ENCODE data around the gene BBLN. TPM values are rescaled to one million over a fixed set of nuclear protein-coding genes. Genes with fewer than 3 reads are reported as not detected.
A peak's percentile ranks its signal among the peaks of the same experiment; 100 is the strongest.
"Not testable (repeated sequence)": the region's sequence is repeated elsewhere in the genome, so short reads cannot be mapped to it uniquely, and the experiment has no call there.

BBLN gene
- total RNA-seq, 1 donor from 2014 or later, result 56.1 TPM

GRCh38 chr9:128124873-128125579 lies 35.0 kb upstream of the BBLN start:
- no peak for ATAC-seq

- ATAC-seq, result no peak
Observed at GRCh38 chr9:128125580-128126354, 34.3 kb upstream of the BBLN start.

DNA sequence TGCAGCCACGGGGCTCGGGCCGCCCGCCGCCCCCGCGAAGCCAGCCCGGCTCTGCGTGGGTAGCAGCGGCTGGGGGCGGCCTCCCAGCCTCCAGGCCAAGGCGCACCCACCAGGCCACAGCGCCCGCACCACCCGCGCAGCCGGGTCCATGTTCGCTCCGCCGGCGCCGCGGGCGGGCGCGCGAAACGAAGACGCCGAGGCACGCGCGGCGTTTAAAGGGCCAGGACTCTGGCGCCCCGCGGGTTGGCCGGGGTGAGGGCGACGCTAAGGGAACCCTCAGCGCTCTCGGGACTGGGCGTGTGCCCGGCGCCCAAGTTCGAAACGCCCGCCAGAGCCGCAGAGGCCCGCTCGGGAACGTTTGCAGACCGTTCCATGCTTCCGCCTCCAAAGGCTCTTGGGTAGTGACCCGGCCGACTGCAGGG lies 32.5 kb upstream of the BBLN start, which contains the start of gene PTGES2:
Gene PTGES2, minus strand, starts transcription at position 162 of the 422 bp plus-strand sequence. Its CDS starts 12 bp downstream, at position 150.
- ATAC-seq, result peak; percentile 71

GRCh38 chr9:128127990-128128835 lies 31.9 kb upstream of the BBLN start:
- ATAC-seq, result peak; percentile 88

GRCh38 chr9:128128836-128129590 lies 31.1 kb upstream of the BBLN start:
- no peak for ATAC-seq

GRCh38 chr9:128129976-128130590 lies 30.0 kb upstream of the BBLN start:
- ATAC-seq, result not testable (repeated sequence)

- ATAC-seq, result not testable (repeated sequence)
Observed at GRCh38 chr9:128130651-128131050, 29.4 kb upstream of the BBLN start.

- not testable (repeated sequence) for ATAC-seq
Observed at GRCh38 chr9:128131346-128131745, 28.7 kb upstream of the BBLN start.

DNA sequence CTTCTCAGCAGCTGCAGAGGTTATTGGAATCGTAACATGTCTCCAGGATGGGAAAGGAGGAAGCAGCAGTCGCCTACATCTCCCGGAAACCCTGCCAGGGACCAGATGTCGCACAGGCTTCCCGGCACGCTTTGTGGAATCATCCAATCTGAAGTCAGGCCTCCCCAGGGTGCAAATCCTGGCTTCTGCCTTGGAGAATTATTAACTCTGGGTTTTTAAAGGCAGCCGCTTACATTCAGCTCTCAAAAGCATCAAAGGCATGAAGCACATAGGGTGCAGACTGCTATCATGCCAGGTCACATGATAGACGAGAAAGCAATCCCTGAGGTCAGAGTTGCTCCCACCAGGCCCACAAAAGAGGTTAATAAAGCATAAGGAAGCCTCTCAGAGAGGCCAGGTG lies 27.9 kb upstream of the BBLN start:
- not testable (repeated sequence) for ATAC-seq

GRCh38 chr9:128135561-128135960 lies 24.5 kb upstream of the BBLN start:
- peak; percentile 61 for ATAC-seq

DNA sequence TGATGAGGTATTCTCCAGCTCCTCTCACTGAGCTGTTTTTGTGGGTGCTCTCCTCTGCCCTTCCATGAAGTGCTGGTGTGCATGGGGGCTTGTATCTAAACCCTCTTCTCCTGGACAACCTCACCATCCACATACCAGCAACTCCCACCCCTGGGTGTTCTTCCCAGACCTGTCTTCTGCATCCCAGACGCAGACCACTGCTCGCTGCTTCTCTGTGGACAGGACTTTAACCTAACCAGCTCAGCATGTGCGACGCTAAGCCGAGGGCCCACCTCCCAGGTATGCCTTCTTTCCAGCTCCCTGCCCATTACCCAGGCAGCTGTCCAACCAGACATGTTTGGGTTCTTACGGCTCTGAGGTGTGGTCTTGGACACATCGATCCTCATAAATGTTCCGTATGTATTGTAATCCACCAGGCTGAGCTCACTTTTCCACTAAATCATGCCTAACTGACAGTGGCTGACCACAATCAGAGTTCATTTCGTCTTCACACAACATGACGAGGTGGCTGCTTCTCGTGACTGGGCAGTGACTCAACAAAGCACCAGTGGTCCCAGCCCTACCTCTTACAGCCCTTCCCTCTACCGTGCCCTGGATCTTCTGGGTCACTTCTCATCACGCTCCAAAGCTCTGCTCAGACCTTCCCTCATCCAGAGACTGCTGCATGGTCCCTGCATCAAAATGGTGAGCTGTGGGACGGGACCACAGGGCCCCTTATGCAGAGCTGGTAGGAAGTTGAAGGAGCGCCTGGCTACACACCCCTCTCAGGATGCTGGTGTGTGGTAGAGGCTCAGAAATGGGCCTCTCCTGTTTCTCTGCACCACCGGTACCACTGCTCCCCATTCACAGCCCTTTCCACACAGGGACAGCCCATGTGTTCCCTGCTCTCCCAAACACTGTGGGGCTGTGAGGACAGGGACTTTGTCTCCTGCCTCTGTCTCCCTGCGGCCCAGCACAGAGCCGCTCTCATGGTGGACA lies 23.0 kb upstream of the BBLN start:
- peak; percentile 40 for ATAC-seq

- no peak for ATAC-seq
Observed at GRCh38 chr9:128138001-128138400, 22.1 kb upstream of the BBLN start.

DNA sequence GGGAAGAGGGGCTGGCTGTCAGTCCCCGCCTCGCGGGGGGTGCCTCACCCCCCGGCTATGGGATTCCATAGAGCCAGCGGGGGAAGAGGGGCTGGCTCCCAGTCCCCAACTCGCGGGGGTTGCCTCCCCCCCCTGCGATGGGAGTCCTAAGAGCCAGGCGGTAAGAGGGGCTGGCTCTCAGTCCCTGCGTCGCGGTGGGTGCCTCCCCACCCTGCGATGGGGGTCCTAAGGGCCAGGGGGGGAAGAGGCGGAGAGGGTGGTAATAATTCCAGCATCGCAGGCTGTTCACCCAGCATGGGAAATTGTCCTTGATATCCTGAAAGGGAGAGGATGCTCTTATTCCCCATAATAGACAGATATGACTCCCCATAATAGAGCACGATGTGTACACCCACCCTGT lies 20.4 kb upstream of the BBLN start:
- no peak for ATAC-seq

- ATAC-seq, result no peak
Observed at GRCh38 chr9:128141604-128142003, 18.5 kb upstream of the BBLN start.

GRCh38 chr9:128142061-128142460 lies 18.0 kb upstream of the BBLN start:
- ATAC-seq, result peak; percentile 20

- no peak for ATAC-seq
Observed at GRCh38 chr9:128142596-128142995, 17.5 kb upstream of the BBLN start.

GRCh38 chr9:128143525-128144238 lies 16.4 kb upstream of the BBLN start:
- no peak for ATAC-seq

DNA sequence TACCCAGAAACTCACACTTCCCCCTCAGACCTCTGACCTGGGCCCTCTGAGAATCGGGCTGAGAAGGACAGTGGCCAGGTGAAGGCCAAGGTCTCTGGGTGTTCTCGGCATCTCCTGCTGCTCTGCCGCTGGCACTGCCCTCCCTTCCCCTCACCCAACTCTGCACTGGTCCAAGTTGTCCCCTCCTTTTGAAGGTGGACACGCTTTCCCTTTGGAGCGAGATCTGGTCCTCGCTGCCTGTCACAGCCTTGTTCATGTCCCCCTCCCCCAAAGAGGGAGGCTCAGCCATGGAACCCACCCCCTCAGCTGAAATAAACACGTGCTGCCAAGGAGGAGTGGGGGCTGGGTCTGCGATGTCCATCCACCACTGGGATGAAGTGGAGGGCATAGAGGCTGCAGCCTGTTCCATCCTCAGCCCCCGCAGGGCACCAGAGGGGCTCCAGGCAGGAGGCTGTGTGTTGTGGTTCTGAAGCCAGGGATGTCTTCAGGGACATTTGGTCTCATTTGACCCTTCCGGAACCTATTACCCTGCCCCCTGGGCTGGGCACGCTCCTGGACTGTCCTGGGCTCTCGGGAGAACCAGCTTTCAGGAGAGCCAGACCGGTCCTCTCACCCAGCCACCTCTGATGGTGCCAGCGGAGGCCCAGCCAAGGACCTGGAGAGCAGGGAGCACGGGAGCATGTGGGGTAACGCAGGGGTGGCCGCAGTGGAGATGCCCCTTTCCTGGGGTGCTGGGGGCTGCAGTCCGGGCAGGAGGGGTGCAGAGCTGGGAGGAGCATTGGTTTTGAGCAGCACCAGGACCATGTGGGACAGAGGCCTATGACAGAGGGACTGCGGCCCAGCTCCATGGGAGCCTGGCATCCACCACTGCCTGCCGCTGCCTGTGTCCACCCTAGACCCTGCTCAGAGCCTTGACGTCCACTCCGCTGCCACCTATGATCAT lies 15.6 kb upstream of the BBLN start:
- no peak for ATAC-seq

DNA sequence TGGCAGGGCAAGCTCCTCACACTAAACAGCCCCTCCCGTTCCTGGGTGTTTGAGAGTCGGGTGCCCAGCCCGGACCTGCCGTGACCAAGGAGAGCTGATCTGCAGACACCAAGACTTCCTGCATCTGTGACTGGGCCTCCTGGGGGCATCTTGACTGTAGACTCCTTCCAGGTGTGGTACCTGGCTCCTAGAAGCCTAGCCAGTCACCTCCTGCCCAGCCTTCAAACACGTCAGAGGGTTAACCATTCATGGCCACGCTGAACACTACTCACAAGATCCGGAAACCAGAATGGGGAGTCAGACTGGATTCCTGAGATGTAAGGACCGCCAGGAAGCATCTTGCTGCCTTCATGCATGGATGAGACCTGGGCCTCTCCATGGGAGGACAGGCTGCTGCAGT lies 14.5 kb upstream of the BBLN start:
- ATAC-seq, result peak; percentile 79

Data from esophagus mucosa (tissue), 1 donor.